Measurements from ENCODE around the gene MRPL23. TPM values are rescaled to one million over a fixed set of nuclear protein-coding genes. Genes with fewer than 3 reads are reported as not detected.
A peak's percentile ranks its signal among the peaks of the same experiment; 100 is the strongest.

The MRPL23 gene
- total and polyA plus RNA-seq, 2 of the 8 experiments (the other 6 are each of a cell fraction or from before 2014, with no cell fraction given): 86.4 to 244 TPM

DNA sequence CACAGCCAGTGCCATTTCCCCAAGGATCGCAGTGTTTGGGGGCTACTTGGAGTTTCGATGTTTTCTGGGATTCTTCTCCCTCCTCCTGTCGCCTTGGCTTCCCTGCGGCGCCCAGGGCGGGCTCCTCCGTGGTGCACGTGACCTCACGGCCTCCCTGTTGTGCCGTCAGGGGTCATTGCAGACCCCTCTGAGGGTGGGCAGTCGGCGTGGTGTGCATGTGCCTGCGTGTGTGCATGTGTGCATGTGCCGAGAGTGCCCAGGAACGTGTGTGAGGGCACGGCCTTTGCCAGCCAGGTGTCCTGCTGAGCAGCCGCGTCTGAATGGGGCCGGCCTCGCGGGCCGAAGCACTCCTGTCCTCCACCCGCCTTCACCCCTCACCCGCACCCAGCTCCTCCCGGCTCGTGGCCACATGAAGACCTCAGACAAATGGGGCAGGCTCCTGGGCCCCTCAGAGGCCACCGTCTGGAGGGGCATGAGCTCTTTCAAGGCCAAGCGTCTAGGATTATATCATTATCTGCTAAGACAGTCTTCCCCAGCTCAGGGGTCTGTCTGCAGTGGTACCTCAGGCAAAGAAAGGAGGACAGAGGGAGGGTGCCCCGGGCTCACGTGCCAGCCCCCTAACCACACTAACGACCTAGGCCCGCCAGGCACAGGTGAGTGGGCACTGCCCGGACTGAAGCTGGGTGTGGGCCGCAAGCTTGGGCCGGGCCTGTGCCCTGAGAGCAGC, 9.4 kb upstream of the MRPL23 start:
- no peak overlapping the region for H4K5ac ChIP-seq (ENCODE audit: insufficient read length, low read depth, low read length)
- H3K9me3 ChIP-seq (ENCODE audit: insufficient read depth in 2 of 2, low read depth in 1 of 2, low read length in 1 of 2): no peaks in the 10 kb centered on the region
- H2BK15ac ChIP-seq (ENCODE audit: low read length): no peak overlapping the region
- no peak overlapping the region for H2BK20ac ChIP-seq (ENCODE audit: low read length)
- POLR2A ChIA-PET (ENCODE audit: partially characterized antibody): no interaction called here
- H3K23ac ChIP-seq (ENCODE audit: insufficient read length): no peak overlapping the region
- H3K27me3 ChIP-seq (replicated peaks in 1 of 4; ENCODE audit: control insufficient read depth in 3 of 4, extremely low read depth in 1 of 4, insufficient read depth in 3 of 4, low read length in 3 of 4): no peaks in the 10 kb centered on the region
- H3K18ac ChIP-seq (ENCODE audit: extremely low read depth, low read length): no peak overlapping the region
- H3K27ac ChIP-seq (ENCODE audit: low read depth, low read length): no peak overlapping the region
- no peaks in the 10 kb centered on the region for H3K36me3 ChIP-seq (ENCODE audit: control insufficient read depth in 2 of 4, insufficient read depth in 4 of 4, low read length in 3 of 4)
- no peak for FAIRE-seq
- no peaks in the 10 kb centered on the region for H3K79me2 ChIP-seq (ENCODE audit: control insufficient read depth in 1 of 2, insufficient read depth in 2 of 2, low read length in 2 of 2)
- H4K91ac ChIP-seq (replicated peaks; ENCODE audit: insufficient read length, low read length): no peak overlapping the region
- H2BK12ac ChIP-seq (ENCODE audit: low read depth, low read length): peak overlapping the region; percentile 84; the same call in 1 of the 2 replicates
- no peak overlapping the region for H2AFZ ChIP-seq (ENCODE audit: low read length)
- H2BK5ac ChIP-seq (ENCODE audit: low read depth, low read length): no peak overlapping the region
- WGBS, 2 experiments (ENCODE audit: extremely low coverage in 1 of 2, insufficient coverage in 1 of 2, insufficient read length in 1 of 2, insufficient replicate concordance in 2 of 2, low coverage in 1 of 2, low lambda C conversion rate in 2 of 2, missing lambda C conversion rate in 1 of 2): 87% methylated on average over 30 of the region's 35 CpGs; no CpG with 5 or more reads in 1 of the 2 experiments
- CTCF ChIA-PET (ENCODE audit: partially characterized antibody): interaction anchor here (0.6 to 1.8 kb wide), 9 partner anchors 16 to 214 kb away, joined by 3 to 5 read pairs (median 4); no protein-coding TSS in a partner anchor
- H3K14ac ChIP-seq (ENCODE audit: insufficient read length): no peak overlapping the region
- no peak overlapping the region for H3K4ac ChIP-seq (replicated peaks; ENCODE audit: insufficient read length, low read depth, low read length)
- H2AK5ac ChIP-seq (ENCODE audit: low read depth, low read length): no peak overlapping the region
- no peak overlapping the region; the same call in 1 of the 2 replicates for H4K8ac ChIP-seq (ENCODE audit: extremely low read depth, insufficient read depth, low read length)
- H3K79me1 ChIP-seq (ENCODE audit: low read depth, low read length): no peaks in the 10 kb centered on the region
- H3K4me2 ChIP-seq (ENCODE audit: insufficient read depth in 1 of 2, low read depth in 2 of 2, low read length in 2 of 2): no peak overlapping the region
- H3K4me3 ChIP-seq (ENCODE audit: extremely low read depth in 1 of 4, insufficient read depth in 2 of 4, low read depth in 3 of 4, low read length in 4 of 4): no peak overlapping the region
- no peak overlapping the region for H3K9ac ChIP-seq (replicated peaks in 1 of 4; ENCODE audit: extremely low read depth in 1 of 4, low read depth in 3 of 4, low read length in 3 of 4)
- H3K4me1 ChIP-seq (replicated peaks in 1 of 4; ENCODE audit: control insufficient read depth in 3 of 4, insufficient read depth in 4 of 4, low read length in 3 of 4): peaks cover 0 to 6% (median 0%) of the 10 kb centered on the region in 4 experiments; a peak in 2 of 7 replicates
- peak in 1 of 2 experiments; percentile 50 for DNase-seq (ENCODE audit: low read depth in 1 of 2, low spot score in 2 of 2)
- no peak overlapping the region for H2BK120ac ChIP-seq (replicated peaks; ENCODE audit: low read depth, low read length)
- no peak overlapping the region for H3K56ac ChIP-seq (replicated peaks; ENCODE audit: insufficient read length, low read depth, low read length)
- H4K20me1 ChIP-seq (replicated peaks in 1 of 2; ENCODE audit: control insufficient read depth in 1 of 2, insufficient read depth in 2 of 2, low read length in 2 of 2): no peaks in the 10 kb centered on the region
- H3K23me2 ChIP-seq (ENCODE audit: low read depth, low read length): peaks cover 3% of the 10 kb centered on the region; the same call in 1 of the 2 replicates
- TF ChIP-seq EGR1 (IDR thresholded peaks at IDR 0.05; ENCODE audit: borderline replicate concordance, low read depth, low read length) (no peak), KDM5A (IDR thresholded peaks at IDR 0.05; ENCODE audit: low read length) (no peak), JUN (IDR thresholded peaks at IDR 0.05; ENCODE audit: low read depth, low read length) (no peak)

All from H1 (cell line).